GM23338 (cell line): ENCODE measurements around the gene TMEM132D.

Experiments used
- CREB1 ChIP-seq: fragments of 250-450 bp; sonication (Bioruptor Pico); IDR thresholded peaks from 2 replicates; pipeline ENCODE4 v1.5.0; 2020; ENCODE audit warnings: low read depth, mild to moderate bottlenecking, moderate library complexity
- CTCF ChIP-seq, 2 experiments: fragments of 200-600 bp in 1 of 2; sonication (generic) in 1 of 2; conservative IDR thresholded peaks; 2 replicates each; pipeline versions ENCODE4 v1.5.1 to v1.6.1; 2016 to 2017; ENCODE audit warnings: antibody characterized with exemption in 2 of 2, low read depth in 2 of 2, mild to moderate bottlenecking in 2 of 2, moderate library complexity in 1 of 2
- EZH2 ChIP-seq: fragments of 200-600 bp; sonication (generic); IDR thresholded peaks from one replicate; pipeline ENCODE4 v1.8.0; 2017; ENCODE audit warnings: antibody characterized with exemption, mild to moderate bottlenecking, low read depth; ENCODE audit not compliant: unreplicated experiment
- EZH2phosphoT487 ChIP-seq: fragments of 200-600 bp; sonication (generic); IDR thresholded peaks from one replicate; pipeline ENCODE4 v1.8.1; 2018; ENCODE audit warnings: antibody characterized with exemption; ENCODE audit not compliant: unreplicated experiment
- JUNB ChIP-seq: IDR thresholded peaks from one replicate; pipeline ENCODE4 v1.6.1; 2016; ENCODE audit warnings: antibody characterized with exemption; ENCODE audit not compliant: unreplicated experiment
- NANOG ChIP-seq: IDR thresholded peaks from 2 replicates; pipeline ENCODE4 v1.6.1; 2016; ENCODE audit warnings: antibody characterized with exemption, borderline replicate concordance
- POLR2AphosphoS5 ChIP-seq: IDR thresholded peaks from 2 replicates; pipeline ENCODE4 v1.6.1; 2016; ENCODE audit warnings: antibody characterized with exemption, low read depth
- REST ChIP-seq: IDR thresholded peaks from one replicate; pipeline ENCODE4 v1.6.1; 2018; ENCODE audit warnings: antibody characterized with exemption; ENCODE audit not compliant: unreplicated experiment
- STAT1 ChIP-seq: IDR thresholded peaks from one replicate; pipeline ENCODE4 v1.6.1; 2016; ENCODE audit warnings: antibody characterized with exemption; ENCODE audit not compliant: unreplicated experiment
- ZNF114 ChIP-seq: fragments of 250-450 bp; sonication (Bioruptor Pico); IDR thresholded peaks from 2 replicates; pipeline ENCODE4 v1.5.0; 2020; ENCODE audit warnings: mild to moderate bottlenecking, moderate library complexity
- ZNF331 ChIP-seq: fragments of 250-450 bp; sonication (Bioruptor Pico); IDR thresholded peaks from 2 replicates; pipeline ENCODE4 v1.5.0; 2020; ENCODE audit warnings: low read depth, mild to moderate bottlenecking, moderate library complexity

- no peak for TF ChIP-seq CTCF (conservative IDR thresholded peaks at IDR 0.05; ENCODE audit: low read depth in 2 of 2)
- no peak for TF ChIP-seq EZH2phosphoT487
- TF ChIP-seq ZNF114: no peak
- TF ChIP-seq POLR2AphosphoS5: no peak
- TF ChIP-seq EZH2: no peak
- TF ChIP-seq CREB1: no peak
- TF ChIP-seq REST: no peak
- no peak for TF ChIP-seq JUNB
- no peak for TF ChIP-seq NANOG
- no peak for TF ChIP-seq ZNF331
- no peak for TF ChIP-seq STAT1
These were observed 758.4 kb downstream of the TMEM132D start for GRCh38 chr12:129145381-129145780.
